GM12864 (cell line): ENCODE results near the gene CRTC1.

Experiments used
- DNase-seq: peaks from one replicate; pipeline ENCODE4 v3.0.0-alpha.2; 2011; ENCODE audit warnings: low read depth
- H3K4me3 ChIP-seq: 2 replicates; pipeline ENCODE4 v1.5.1; 2011; ENCODE audit warnings: mild to moderate bottlenecking, low read depth, low read length, control low read depth
- TF ChIP-seq, protein P1 (sequence below): IDR thresholded peaks from 2 replicates; pipeline ENCODE4 v1.5.1; 2011; ENCODE audit warnings: low read depth, mild to moderate bottlenecking, moderate library complexity, low read length, control low read depth, inconsistent platforms; ENCODE audit errors: missing control alignments

The CRTC1 gene

GRCh38 chr19:18773682-18774081 lies 90.2 kb downstream of the CRTC1 start:
- TF ChIP-seq, protein P1, sequence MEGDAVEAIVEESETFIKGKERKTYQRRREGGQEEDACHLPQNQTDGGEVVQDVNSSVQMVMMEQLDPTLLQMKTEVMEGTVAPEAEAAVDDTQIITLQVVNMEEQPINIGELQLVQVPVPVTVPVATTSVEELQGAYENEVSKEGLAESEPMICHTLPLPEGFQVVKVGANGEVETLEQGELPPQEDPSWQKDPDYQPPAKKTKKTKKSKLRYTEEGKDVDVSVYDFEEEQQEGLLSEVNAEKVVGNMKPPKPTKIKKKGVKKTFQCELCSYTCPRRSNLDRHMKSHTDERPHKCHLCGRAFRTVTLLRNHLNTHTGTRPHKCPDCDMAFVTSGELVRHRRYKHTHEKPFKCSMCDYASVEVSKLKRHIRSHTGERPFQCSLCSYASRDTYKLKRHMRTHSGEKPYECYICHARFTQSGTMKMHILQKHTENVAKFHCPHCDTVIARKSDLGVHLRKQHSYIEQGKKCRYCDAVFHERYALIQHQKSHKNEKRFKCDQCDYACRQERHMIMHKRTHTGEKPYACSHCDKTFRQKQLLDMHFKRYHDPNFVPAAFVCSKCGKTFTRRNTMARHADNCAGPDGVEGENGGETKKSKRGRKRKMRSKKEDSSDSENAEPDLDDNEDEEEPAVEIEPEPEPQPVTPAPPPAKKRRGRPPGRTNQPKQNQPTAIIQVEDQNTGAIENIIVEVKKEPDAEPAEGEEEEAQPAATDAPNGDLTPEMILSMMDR = no peak
- H3K4me3 ChIP-seq = no peak overlapping the region
- DNase-seq = no peak

DNA sequence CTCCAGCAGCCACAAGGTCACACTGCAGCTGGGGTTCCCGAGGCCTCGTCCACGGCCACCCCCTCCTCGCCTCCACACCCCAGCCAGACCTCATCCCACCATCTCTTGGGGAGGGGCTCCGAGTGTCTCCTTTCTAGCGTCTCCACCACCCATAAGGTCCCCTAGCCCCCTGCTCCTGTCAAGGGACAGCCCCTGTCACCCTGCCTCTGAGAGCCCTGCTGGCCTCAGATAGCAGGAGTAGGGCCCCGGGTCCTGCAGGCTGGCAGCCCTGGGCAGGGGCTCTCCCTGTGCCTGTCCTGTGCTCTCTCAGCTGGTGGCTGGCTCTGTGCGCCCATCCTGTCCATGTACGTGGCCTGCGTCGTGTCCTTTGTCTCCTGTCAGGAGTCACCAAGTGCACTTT lies 90.6 kb downstream of the CRTC1 start:
- H3K4me3 ChIP-seq = no peak overlapping the region
- TF ChIP-seq, protein P1 = no peak
- DNase-seq = no peak

GRCh38 chr19:18774782-18775444 lies 91.4 kb downstream of the CRTC1 start:
- no peak for DNase-seq
- H3K4me3 ChIP-seq = no peak overlapping the region
- TF ChIP-seq, protein P1 = no peak

- no peak for DNase-seq
- no peak overlapping the region for H3K4me3 ChIP-seq
Measured at GRCh38 chr19:18775586-18776287, 92.3 kb downstream of the CRTC1 start.

GRCh38 chr19:18776288-18776594 lies 92.8 kb downstream of the CRTC1 start:
- no peak for DNase-seq
- TF ChIP-seq, protein P1 = no peak
- H3K4me3 ChIP-seq = no peak overlapping the region

More at GRCh38 chr19:18775586-18776287, 92.3 kb downstream of the CRTC1 start:
- TF ChIP-seq, protein P1 = no peak

GRCh38 chr19:18776736-18777135 lies 93.3 kb downstream of the CRTC1 start:
- no peak overlapping the region for H3K4me3 ChIP-seq
- TF ChIP-seq, protein P1 = no peak
- no peak for DNase-seq
